ENCODE data around the gene RRP36. TPM values are rescaled to one million over a fixed set of nuclear protein-coding genes. Genes with fewer than 3 reads are reported as not detected.

The RRP36 gene
- total and polyA plus RNA-seq, 9 of the 15 experiments (the other 6 are each of a cell fraction or from before 2014, with no cell fraction given), result 27.6 to 150 (median 114) TPM

DNA sequence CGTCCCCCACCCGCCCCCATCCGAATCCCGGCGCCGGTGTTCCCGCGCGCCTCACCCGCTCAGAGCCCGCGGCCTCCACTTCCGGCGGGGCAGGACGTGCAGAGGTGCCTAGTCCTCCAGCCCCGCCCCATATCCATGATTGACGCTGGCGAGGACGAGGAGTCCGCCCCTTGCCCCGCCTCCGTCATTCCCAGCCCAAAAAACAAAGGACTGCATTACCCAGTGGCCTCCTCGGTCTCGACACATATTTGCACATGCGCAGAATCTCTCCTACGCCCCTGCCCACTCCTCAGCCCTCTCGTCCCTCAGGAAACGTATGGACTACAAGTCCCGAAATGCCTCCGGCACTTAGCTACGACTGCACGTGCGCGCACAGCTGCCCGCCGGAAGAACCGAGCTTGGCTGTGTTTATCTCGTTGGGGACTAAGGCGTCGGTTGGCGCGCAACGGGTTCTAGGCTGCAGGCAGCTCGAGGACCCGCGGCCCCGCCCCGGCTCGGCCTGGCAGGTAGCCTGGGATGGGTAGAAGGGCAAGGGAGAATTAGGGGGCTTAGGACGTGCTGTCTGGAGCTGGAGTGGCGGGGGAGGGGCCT is 7.5 kb upstream of the RRP36 start, which contains the start of the genes KLHDC3 and MEA1 (continued):
- TF ChIP-seq, protein P1, sequence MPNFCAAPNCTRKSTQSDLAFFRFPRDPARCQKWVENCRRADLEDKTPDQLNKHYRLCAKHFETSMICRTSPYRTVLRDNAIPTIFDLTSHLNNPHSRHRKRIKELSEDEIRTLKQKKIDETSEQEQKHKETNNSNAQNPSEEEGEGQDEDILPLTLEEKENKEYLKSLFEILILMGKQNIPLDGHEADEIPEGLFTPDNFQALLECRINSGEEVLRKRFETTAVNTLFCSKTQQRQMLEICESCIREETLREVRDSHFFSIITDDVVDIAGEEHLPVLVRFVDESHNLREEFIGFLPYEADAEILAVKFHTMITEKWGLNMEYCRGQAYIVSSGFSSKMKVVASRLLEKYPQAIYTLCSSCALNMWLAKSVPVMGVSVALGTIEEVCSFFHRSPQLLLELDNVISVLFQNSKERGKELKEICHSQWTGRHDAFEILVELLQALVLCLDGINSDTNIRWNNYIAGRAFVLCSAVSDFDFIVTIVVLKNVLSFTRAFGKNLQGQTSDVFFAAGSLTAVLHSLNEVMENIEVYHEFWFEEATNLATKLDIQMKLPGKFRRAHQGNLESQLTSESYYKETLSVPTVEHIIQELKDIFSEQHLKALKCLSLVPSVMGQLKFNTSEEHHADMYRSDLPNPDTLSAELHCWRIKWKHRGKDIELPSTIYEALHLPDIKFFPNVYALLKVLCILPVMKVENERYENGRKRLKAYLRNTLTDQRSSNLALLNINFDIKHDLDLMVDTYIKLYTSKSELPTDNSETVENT (CRISPR knock-in tag; IDR thresholded peaks at IDR 0.05), result peak; percentile 61; the same call in 1 of the 2 replicates
- TF ChIP-seq CHD2 (IDR thresholded peaks at IDR 0.05; ENCODE audit: low read depth, low read length), result peak; percentile 11
- TF ChIP-seq, protein P2, sequence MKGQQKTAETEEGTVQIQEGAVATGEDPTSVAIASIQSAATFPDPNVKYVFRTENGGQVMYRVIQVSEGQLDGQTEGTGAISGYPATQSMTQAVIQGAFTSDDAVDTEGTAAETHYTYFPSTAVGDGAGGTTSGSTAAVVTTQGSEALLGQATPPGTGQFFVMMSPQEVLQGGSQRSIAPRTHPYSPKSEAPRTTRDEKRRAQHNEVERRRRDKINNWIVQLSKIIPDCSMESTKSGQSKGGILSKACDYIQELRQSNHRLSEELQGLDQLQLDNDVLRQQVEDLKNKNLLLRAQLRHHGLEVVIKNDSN (CRISPR knock-in tag; IDR thresholded peaks at IDR 0.05), result peak; percentile 95
- TF ChIP-seq, protein P3, sequence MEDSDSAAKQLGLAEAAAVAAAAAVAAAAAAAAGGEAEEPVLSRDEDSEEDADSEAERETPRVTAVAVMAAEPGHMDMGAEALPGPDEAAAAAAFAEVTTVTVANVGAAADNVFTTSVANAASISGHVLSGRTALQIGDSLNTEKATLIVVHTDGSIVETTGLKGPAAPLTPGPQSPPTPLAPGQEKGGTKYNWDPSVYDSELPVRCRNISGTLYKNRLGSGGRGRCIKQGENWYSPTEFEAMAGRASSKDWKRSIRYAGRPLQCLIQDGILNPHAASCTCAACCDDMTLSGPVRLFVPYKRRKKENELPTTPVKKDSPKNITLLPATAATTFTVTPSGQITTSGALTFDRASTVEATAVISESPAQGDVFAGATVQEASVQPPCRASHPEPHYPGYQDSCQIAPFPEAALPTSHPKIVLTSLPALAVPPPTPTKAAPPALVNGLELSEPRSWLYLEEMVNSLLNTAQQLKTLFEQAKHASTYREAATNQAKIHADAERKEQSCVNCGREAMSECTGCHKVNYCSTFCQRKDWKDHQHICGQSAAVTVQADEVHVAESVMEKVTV (CRISPR knock-in tag; IDR thresholded peaks at IDR 0.05), result no peak
- TF ChIP-seq, protein P4, sequence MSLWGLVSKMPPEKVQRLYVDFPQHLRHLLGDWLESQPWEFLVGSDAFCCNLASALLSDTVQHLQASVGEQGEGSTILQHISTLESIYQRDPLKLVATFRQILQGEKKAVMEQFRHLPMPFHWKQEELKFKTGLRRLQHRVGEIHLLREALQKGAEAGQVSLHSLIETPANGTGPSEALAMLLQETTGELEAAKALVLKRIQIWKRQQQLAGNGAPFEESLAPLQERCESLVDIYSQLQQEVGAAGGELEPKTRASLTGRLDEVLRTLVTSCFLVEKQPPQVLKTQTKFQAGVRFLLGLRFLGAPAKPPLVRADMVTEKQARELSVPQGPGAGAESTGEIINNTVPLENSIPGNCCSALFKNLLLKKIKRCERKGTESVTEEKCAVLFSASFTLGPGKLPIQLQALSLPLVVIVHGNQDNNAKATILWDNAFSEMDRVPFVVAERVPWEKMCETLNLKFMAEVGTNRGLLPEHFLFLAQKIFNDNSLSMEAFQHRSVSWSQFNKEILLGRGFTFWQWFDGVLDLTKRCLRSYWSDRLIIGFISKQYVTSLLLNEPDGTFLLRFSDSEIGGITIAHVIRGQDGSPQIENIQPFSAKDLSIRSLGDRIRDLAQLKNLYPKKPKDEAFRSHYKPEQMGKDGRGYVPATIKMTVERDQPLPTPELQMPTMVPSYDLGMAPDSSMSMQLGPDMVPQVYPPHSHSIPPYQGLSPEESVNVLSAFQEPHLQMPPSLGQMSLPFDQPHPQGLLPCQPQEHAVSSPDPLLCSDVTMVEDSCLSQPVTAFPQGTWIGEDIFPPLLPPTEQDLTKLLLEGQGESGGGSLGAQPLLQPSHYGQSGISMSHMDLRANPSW (CRISPR knock-in tag; IDR thresholded peaks at IDR 0.05), result no peak
- TF ChIP-seq ZC3H4 (CRISPR knock-in tag; IDR thresholded peaks at IDR 0.05; ENCODE audit: borderline replicate concordance), result no peak
- TF ChIP-seq ATF1 (CRISPR knock-in tag; IDR thresholded peaks at IDR 0.05), result no peak
- peak; percentile 94 for TF ChIP-seq ATF1 (tag; IDR thresholded peaks at IDR 0.05)
- TF ChIP-seq ZNF644 (tag; IDR thresholded peaks at IDR 0.05; ENCODE audit: low read depth), result no peak
- no peak for TF ChIP-seq FOXA1 (IDR thresholded peaks at IDR 0.05; ENCODE audit: borderline replicate concordance)
- TF ChIP-seq ZNF586 (CRISPR knock-in tag; conservative IDR thresholded peaks at IDR 0.05), result no peak
- TF ChIP-seq C11orf30 (IDR thresholded peaks at IDR 0.05; ENCODE audit: low read depth), result peak; percentile 74
- peak; percentile 61 for TF ChIP-seq POU5F1 (IDR thresholded peaks at IDR 0.05; ENCODE audit: borderline replicate concordance, low read depth, low read length, partially characterized antibody)
- TF ChIP-seq NFIC (IDR thresholded peaks at IDR 0.05), result peak; percentile 69
- TF ChIP-seq JUN (IDR thresholded peaks at IDR 0.05; ENCODE audit: borderline replicate concordance, low read depth, low read length), result peak; percentile 58; the same call in 1 of the 2 replicates
- no peak for TF ChIP-seq JUN (CRISPR knock-in tag; IDR thresholded peaks at IDR 0.05; ENCODE audit: borderline replicate concordance)
- TF ChIP-seq SOX6 (IDR thresholded peaks at IDR 0.05), result no peak

Measured in K562 (cell line).